GM08714 (cell line): Measurements from ENCODE around the gene PLTP.

Source experiments
- H3K4me3 ChIP-seq: fragments of 200-500 bp; sonication (Bioruptor generic); 2 replicates; pipeline ENCODE4 v1.5.1; 2014; ENCODE audit warnings: mild to moderate bottlenecking, low read length, inconsistent platforms
- ZNF274 ChIP-seq: IDR thresholded peaks from 2 replicates; pipeline ENCODE4 v1.6.1; 2012; ENCODE audit warnings: mild to moderate bottlenecking, low read depth, low read length

PLTP gene

DNA sequence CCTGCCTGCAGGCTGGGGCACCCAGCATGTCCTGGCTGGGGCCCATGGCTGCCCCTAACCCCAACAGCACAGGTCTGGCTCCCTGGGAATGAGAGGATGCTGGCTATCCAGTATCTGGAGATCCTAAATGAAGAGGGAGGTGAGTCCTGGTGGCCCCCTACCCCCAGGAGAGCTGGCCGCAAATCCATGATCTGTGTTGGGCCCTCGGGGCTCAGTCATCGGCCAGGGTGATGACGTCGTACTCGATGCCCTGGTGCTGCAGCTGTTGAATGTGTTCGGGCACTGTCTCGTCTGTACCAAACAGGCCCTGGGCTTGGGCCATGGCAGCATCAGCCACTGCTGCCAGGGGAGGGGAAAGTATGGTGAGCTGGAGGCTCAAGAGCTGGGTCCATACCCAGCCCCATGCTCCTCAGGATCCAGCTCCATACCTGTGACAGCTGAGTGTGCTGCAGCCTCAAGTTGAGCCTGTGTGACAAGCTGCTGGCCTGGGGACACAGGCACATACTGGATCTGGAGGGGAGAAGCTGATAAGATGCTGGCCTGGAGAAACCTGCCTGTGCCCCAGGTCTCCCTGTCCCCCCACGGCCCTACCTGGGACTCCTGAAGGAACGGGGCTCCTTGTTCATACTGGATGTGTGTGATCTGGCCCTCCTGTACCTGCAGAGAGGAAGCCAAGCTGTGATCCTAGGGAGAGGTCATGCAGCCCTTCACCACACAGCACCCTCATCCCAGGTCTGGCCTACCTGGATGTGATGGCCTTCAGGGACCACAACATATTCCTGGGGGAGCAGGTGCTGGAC, 37.0 kb upstream of the PLTP start:
- TF ChIP-seq ZNF274: no peak

DNA sequence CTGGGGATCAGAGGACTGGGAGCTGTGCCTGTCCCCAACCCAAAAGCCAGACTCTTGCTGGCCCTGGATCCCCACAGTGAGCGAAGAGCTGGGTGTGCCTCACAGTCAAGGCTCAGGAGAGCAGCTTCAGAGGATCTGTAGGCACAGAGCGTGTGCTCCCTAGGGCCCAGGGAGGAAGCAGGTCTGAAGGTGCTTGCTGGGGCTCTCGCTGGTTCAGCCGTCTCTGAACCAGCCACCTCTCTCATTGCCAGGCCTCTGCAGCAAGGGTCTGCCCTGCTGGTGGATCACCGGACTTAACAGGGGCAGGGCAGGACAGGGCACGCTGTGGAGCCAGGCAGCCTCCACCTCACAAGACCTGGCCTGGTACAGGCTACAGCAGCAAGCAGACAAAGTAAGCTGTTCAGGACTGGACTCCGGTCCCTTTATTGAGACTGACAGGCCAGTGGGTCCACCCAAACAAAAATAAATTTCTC, 36.3 kb upstream of the PLTP start:
- no peak overlapping the region for H3K4me3 ChIP-seq
- TF ChIP-seq ZNF274: no peak

More for the DNA sequence above, 37.0 kb upstream of the PLTP start:
- H3K4me3 ChIP-seq: no peak overlapping the region

DNA sequence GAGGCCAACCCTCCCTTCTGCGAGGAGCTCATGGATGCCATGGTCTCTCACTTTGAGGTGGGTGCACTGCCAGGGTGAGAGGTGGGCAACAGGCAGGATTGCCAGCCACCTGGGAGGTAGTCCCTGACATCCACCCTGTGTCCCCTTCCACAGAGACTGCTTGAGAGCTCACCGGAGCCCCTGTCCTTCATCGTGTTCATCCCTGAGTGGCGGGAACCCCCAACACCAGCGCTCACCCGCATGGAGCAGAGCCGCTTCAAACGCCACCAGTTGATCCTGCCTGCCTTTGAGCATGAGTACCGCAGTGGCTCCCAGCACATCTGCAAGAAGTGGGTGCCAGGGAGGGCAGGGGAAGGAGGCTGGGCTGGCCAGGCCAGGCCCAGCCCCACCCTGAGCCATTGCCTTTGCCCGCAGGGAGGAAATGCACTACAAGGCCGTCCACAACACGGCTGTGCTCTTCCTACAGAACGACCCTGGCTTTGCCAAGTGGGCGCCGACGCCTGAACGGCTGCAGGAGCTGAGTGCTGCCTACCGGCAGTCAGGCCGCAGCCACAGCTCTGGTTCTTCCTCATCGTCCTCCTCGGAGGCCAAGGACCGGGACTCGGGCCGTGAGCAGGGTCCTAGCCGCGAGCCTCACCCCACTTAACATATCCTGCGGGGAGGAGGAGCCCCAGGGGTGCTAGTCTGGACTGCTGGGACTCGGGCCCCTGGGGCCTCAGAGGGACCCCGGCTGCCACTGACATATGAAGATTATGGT, 35.3 kb upstream of the PLTP start:
- no peak overlapping the region for H3K4me3 ChIP-seq
- no peak for TF ChIP-seq ZNF274

DNA sequence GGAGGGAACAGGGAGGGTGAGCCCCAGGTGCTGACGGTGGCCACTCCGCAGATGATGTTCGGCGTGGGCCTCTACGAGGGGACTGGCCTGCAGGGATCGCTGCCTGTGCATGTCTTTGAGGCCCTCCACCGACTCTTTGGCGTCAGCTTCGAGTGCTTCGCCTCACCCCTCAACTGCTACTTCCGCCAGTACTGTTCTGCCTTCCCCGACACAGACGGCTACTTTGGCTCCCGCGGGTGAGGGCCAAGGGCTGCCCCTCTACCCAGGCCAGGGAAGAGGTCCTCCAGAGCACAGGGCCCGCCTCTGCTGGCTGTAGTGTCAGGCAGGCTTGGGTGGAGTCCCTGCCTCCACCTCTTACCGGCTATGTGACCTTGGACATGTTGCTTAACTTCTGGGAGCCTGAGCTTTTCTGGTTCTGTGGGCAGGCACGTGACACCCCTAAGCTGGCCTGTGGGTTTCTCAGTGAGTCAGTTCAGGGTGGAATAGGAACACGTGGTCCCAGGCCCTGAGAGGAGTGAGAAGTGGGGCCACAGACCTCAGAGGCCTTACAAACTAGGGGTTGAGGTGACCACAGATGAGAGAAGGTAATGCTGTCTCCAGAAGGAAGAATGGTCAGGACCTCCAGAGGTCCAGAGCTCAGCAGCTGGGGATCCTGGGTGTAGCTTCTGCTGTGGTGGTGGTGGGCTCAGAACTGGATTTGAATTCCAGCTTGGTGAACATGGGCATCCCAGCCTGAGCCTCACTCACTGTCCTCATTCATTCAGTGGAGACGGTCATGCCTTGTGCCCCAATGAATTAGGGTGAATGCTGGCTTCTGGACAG, 34.4 kb upstream of the PLTP start:
- no peak overlapping the region for H3K4me3 ChIP-seq
- no peak for TF ChIP-seq ZNF274

DNA sequence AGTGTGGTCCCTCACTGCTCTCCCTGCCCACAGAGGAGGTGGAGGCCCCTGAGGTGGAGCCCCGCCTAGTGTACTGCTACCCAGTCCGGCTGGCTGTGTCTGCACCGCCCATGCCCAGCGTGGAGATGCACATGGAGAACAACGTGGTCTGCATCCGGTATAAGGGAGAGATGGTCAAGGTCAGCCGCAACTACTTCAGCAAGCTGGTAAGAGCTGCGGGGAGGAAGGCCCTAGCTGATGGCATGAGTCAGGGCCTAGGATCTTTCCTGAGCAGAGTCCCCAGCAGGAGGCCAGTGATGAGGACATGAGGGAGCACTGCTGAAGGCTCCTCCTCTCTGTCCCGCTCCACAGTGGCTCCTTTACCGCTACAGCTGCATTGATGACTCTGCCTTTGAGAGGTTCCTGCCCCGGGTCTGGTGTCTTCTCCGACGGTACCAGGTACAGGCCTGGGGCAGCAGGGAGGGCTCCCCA, 33.8 kb upstream of the PLTP start:
- H3K4me3 ChIP-seq: no peak overlapping the region
- no peak for TF ChIP-seq ZNF274

DNA sequence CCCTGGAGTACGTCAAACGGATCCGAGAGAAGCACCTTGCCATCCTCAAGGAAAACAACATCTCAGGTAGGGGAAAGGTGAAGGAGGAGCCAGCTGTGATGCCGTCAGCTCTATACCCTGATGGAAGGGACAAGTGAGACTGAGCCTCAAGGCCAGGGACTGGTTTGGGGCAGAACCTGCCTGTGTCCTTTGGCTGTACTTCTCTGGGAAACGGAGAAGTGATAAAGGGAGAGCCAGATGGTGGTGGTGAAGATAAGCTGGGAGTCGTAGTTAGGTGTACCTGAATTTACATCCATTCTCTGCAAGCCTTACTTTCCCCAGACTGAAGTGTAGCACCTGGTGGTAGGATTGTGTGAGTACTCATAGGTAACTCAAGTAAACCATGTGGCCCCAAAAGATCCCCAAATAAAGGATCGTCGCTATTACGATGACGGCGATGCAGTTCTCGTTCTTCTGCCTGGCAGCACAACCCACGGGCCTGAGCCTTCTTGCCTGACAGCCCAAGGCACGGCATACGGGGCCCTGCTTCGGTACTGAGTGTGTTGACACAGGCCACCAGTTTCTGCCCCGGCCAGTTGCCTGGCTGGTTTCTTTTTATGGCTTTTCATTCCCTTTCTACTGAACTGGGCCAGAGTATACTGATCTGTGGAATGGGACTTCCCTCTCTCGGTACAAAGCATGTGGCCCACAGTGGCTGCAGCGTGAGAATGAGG, 33.2 kb upstream of the PLTP start:
- no peak overlapping the region for H3K4me3 ChIP-seq

DNA sequence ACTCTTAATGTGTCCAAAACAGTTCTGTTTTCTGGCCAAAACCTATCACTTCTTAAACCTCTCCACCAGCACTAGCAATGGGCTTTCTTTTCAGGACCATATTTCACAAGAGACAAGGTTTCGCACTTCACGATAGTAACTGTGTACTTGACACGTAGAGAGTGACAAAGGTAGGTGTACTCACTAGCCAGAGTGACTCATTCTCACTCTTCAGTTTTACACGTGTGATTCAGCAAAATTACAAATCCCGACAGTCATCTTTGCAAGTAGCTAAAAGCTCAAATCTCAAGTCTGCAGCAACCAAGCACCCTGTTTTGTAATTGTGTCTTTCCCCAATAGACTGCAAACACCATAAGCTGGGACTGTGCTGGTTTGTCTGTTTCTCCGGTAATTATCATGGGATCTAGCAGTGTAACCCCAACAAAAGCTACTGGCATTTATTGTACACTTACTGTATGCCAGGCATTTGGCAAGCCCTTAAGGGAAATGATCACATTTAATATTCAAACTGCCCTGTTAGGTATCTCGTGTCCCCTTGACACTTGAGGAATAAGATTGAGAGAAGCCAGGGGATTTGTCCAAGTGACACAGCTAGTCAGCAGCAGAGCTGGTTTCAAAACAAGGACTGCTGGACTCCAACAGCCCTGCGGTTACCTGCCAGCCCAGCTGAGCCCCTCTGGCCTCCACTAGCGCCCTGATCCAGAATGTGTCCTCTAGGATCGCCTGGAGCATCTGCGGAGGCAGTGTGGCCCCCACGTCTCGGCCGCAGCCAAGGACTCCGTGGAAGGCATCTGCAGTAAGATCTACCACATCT, 32.4 kb upstream of the PLTP start:
- TF ChIP-seq ZNF274: no peak
- H3K4me3 ChIP-seq: no peak overlapping the region

More for the DNA sequence above, 33.2 kb upstream of the PLTP start:
- no peak for TF ChIP-seq ZNF274

DNA sequence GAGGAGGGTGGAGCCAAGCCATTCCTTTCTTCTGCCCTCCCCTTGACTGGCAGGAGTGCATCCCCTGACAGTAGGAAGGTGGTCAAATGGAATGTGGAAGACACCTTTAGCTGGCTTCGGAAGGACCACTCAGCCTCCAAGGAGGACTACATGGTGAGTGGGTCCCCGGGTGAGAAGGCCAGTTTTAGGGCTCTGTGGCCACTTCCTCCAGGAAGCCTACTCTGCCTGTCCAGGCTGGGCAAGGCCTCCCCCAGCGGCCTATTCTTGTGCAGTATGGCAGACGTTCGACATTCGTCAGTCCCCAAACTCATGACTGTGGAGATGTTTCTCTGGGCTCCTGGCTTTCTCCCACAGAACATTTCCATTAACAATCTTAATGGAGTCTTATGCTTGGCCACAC, 31.7 kb upstream of the PLTP start:
- TF ChIP-seq ZNF274: no peak
- H3K4me3 ChIP-seq: no peak overlapping the region

DNA sequence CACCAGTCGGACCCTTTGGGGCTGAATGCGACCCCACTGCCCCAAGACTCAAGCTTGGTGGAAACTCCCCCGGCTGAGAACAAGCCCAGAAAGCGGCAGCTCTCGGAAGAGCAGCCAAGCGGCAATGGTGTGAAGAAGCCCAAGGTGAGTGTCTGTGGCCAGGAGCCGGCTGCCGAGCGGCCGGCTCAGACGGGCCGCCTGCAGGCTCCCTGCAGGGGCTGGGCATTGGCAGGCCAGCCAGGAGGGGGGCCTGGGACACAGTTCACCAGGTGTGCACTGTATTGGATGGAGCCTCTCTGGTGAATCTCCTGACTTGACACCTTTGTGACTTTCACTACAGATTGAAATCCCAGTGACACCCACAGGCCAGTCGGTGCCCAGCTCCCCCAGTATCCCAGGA, 28.5 kb upstream of the PLTP start:
- TF ChIP-seq ZNF274: no peak
- no peak overlapping the region for H3K4me3 ChIP-seq

DNA sequence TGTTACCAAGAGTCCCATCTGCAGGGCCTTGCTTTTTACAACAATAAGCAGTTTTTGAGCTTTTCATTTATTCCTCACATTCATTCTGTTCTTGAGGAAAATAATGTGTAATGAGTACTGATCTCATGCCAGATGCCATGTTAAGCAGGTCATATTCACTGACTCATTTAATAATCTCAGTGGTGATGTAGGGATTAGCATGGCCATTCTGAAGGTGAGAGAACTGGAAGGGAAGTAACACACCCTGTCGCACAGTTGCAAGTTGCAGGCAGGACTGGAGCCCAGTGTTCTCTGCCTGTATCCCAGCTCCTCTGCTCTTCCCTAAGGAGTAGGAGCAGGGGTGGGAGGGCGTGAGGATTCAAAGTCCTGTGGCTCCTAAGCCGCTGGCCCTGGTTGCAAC, 28.1 kb upstream of the PLTP start:
- TF ChIP-seq ZNF274: no peak
- no peak overlapping the region for H3K4me3 ChIP-seq

DNA sequence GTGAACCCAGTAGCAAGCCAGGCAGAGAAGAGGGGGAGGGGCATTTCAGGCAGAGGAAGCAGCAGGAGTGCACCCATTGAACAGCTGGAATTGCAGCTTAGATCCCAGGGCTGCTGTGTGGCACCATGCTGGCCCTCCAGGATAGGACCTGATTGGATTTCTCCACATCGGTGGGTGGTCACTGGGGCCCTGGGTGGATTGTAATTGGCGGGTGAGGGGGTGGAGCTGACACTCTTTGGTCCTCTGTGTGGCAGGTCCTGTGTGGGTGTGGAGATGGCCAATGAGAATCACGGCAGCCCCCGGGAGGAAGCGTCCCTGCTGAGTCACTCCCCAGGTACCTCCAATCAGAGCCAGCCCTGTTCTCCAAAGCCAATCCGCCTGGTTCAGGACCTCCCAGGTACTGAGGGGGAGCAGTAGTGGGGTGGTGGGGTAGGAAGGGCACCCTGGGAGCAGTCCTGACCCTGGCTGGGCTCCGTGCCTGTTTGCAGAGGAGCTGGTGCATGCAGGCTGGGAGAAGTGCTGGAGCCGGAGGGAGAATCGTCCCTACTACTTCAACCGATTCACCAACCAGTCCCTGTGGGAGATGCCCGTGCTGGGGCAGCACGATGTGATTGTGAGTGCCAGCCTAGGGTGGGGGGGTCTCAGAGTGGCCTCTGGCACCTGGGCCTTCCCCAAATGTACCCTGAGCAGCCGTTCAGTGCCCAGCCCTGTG, 26.9 kb upstream of the PLTP start:
- no peak overlapping the region for H3K4me3 ChIP-seq
- TF ChIP-seq ZNF274: no peak

DNA sequence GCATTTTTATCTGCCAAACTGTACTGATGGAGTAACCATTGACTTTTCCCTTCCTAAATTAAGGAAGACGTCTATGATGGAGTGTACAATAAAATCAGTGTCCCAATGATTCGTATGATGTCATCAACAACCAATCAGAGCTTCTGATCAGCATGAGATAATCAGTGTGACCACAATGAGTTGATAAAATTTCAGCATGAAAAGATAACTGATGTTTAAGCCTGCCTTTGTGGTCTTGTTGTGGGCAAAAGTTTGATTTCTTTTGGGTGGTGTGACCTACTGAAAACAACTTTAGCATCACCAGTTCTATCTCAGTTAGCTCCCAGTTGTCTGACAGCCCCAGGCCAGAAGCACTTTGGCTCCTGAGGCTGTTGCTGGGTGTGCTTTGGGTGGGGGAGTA, 25.8 kb upstream of the PLTP start:
- no peak for TF ChIP-seq ZNF274
- H3K4me3 ChIP-seq: no peak overlapping the region
